GM12878 (cell line): ENCODE data around the gene PSG2.
A peak's percentile ranks its signal among the peaks of the same experiment; 100 is the strongest.
"Not testable (repeated sequence)": the region's sequence is repeated elsewhere in the genome, so short reads cannot be mapped to it uniquely, and the experiment has no call there.

Experiments
- BRCA1 ChIP-seq: IDR thresholded peaks from 2 replicates; pipeline ENCODE4 v1.6.1; 2011; ENCODE audit warnings: low read depth, low read length, improper control_type of control experiment
- GABPA ChIP-seq: IDR thresholded peaks from 2 replicates; pipeline ENCODE4 v1.6.1; 2014; ENCODE audit warnings: antibody characterized with exemption, low read depth, mild to moderate bottlenecking, inconsistent platforms
- NFYA ChIP-seq: IDR thresholded peaks from 2 replicates; pipeline ENCODE4 v1.6.1; 2011; ENCODE audit warnings: low read depth, mild to moderate bottlenecking, low read length, improper control_type of control experiment, borderline replicate concordance
- POLR2A ChIP-seq: IDR thresholded peaks from 2 replicates; pipeline ENCODE4 v1.6.1; 2011; ENCODE audit warnings: low read depth, mild to moderate bottlenecking, low read length
- TARDBP ChIP-seq: IDR thresholded peaks from 2 replicates; pipeline ENCODE4 v1.6.1; 2016; ENCODE audit warnings: borderline replicate concordance
- ZNF24 ChIP-seq: fragments of 450-650 bp; IDR thresholded peaks from 2 replicates; pipeline ENCODE4 v1.6.1; 2017; ENCODE audit warnings: antibody characterized with exemption, mild to moderate bottlenecking
- TF ChIP-seq, protein P1 (sequence below): IDR thresholded peaks from 2 replicates; pipeline ENCODE4 v1.6.1; 2012; ENCODE audit warnings: low read depth, low read length, improper control_type of control experiment
- TF ChIP-seq, protein P2 (sequence below), 3 experiments: IDR thresholded peaks in 2 of 3; conservative IDR thresholded peaks in 1 of 3; 2 replicates each; pipeline ENCODE4 v1.5.1; 2011; ENCODE audit warnings: low read depth in 3 of 3, low read length in 3 of 3, mild to moderate bottlenecking in 3 of 3, control low read depth in 2 of 3, moderate library complexity in 2 of 3, inconsistent platforms in 1 of 3, mixed read lengths in 1 of 3; ENCODE audit not compliant: control insufficient read depth in 2 of 3, insufficient read depth in 1 of 3; ENCODE audit errors: extremely low read depth in 1 of 3
- TF ChIP-seq, protein P3 (sequence below): fragments of 450-650 bp; IDR thresholded peaks from 2 replicates; pipeline ENCODE4 v1.6.1; 2014; ENCODE audit warnings: mild to moderate bottlenecking

DNA sequence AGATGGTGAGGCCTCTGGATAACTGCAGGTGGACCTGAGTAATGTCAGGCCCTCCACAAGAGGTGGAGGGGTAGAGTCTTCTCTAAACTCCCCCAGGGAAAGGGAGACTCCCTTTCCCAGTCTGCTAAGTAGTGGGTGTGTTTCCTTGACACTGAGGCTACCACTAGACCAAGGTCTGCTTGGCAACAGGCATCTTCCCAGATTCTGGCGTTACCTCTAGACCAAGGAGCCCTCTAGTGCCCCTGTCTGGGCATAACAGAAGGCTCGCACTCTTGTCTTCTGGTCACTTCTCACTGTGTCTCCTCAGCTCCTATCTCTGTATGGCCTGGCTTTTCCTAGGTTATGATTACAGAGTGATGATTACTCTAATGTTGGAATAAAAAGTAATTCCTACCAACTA, 50.9 kb downstream of the PSG2 start:
- TF ChIP-seq, protein P1, sequence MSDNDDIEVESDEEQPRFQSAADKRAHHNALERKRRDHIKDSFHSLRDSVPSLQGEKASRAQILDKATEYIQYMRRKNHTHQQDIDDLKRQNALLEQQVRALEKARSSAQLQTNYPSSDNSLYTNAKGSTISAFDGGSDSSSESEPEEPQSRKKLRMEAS, result not testable (repeated sequence)
- TF ChIP-seq TARDBP, BRCA1, POLR2A, NFYA, GABPA, ZNF24: not testable (repeated sequence)
- TF ChIP-seq, protein P2, sequence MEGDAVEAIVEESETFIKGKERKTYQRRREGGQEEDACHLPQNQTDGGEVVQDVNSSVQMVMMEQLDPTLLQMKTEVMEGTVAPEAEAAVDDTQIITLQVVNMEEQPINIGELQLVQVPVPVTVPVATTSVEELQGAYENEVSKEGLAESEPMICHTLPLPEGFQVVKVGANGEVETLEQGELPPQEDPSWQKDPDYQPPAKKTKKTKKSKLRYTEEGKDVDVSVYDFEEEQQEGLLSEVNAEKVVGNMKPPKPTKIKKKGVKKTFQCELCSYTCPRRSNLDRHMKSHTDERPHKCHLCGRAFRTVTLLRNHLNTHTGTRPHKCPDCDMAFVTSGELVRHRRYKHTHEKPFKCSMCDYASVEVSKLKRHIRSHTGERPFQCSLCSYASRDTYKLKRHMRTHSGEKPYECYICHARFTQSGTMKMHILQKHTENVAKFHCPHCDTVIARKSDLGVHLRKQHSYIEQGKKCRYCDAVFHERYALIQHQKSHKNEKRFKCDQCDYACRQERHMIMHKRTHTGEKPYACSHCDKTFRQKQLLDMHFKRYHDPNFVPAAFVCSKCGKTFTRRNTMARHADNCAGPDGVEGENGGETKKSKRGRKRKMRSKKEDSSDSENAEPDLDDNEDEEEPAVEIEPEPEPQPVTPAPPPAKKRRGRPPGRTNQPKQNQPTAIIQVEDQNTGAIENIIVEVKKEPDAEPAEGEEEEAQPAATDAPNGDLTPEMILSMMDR (IDR thresholded peaks at IDR 0.05 in 2 of 3, conservative IDR thresholded peaks at IDR 0.05 in 1 of 3; ENCODE audit: control insufficient read depth in 2 of 3, extremely low read depth in 1 of 3, insufficient read depth in 1 of 3, low read depth in 3 of 3, low read length in 3 of 3), result 0 out of 6 replicates have a peak, but pooled peaks of 1 of the 3 experiments have one; percentile 6
- TF ChIP-seq, protein P3, sequence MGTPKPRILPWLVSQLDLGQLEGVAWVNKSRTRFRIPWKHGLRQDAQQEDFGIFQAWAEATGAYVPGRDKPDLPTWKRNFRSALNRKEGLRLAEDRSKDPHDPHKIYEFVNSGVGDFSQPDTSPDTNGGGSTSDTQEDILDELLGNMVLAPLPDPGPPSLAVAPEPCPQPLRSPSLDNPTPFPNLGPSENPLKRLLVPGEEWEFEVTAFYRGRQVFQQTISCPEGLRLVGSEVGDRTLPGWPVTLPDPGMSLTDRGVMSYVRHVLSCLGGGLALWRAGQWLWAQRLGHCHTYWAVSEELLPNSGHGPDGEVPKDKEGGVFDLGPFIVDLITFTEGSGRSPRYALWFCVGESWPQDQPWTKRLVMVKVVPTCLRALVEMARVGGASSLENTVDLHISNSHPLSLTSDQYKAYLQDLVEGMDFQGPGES, result not testable (repeated sequence)
